Fibroblast of pulmonary artery (primary cell): ENCODE data around the gene LDB1.

Experiments used
- DNase-seq: peaks from one replicate; pipeline ENCODE4 v3.0.0-alpha.2; 2010; ENCODE audit warnings: low read depth
- H3K4me3 ChIP-seq: replicated peaks from 2 replicates; pipeline ENCODE4 v1.5.1; 2011; ENCODE audit warnings: low read depth, mild to moderate bottlenecking, control low read depth, low read length, moderate library complexity
- CTCF ChIP-seq: IDR thresholded peaks from 2 replicates; pipeline ENCODE4 v1.5.1; 2011; ENCODE audit warnings: mild to moderate bottlenecking, control low read depth, low read length, inconsistent platforms; ENCODE audit errors: missing control alignments

The LDB1 gene

GRCh38 chr10:102117391-102118159, 2.6 kb downstream of the LDB1 start:
- DNase-seq = peak; percentile 88
- TF ChIP-seq CTCF = peak; percentile 13
- peak overlapping the region; percentile 94 for H3K4me3 ChIP-seq

- DNase-seq = no peak
- no peak for TF ChIP-seq CTCF
- peak overlapping the region; percentile 94 for H3K4me3 ChIP-seq
These were observed 3.5 kb downstream of the LDB1 start for GRCh38 chr10:102116656-102117055.

GRCh38 chr10:102115775-102116174, 4.4 kb downstream of the LDB1 start:
- peak overlapping the region; percentile 79 for H3K4me3 ChIP-seq
- TF ChIP-seq CTCF = no peak
- DNase-seq = no peak

GRCh38 chr10:102114861-102115618, 5.1 kb downstream of the LDB1 start:
- no peak for TF ChIP-seq CTCF
- peak overlapping the region; percentile 79 for H3K4me3 ChIP-seq
- peak; percentile 75 for DNase-seq

GRCh38 chr10:102113956-102114857, 6.0 kb downstream of the LDB1 start:
- TF ChIP-seq CTCF = no peak
- peak overlapping the region; percentile 79 for H3K4me3 ChIP-seq
- no peak for DNase-seq

GRCh38 chr10:102113261-102113955, 6.8 kb downstream of the LDB1 start:
- peak overlapping the region; percentile 79 for H3K4me3 ChIP-seq
- DNase-seq = no peak
- TF ChIP-seq CTCF = no peak
